Measurements from ENCODE around the gene DUSP11. TPM values are rescaled to one million over a fixed set of nuclear protein-coding genes. Genes with fewer than 3 reads are reported as not detected.
"Not testable (repeated sequence)": the region's sequence is repeated elsewhere in the genome, so short reads cannot be mapped to it uniquely, and the experiment has no call there.

DUSP11 gene
- total and polyA plus RNA-seq, 12 donors, result 7.9 to 12.9 (median 10.8) TPM

DNA sequence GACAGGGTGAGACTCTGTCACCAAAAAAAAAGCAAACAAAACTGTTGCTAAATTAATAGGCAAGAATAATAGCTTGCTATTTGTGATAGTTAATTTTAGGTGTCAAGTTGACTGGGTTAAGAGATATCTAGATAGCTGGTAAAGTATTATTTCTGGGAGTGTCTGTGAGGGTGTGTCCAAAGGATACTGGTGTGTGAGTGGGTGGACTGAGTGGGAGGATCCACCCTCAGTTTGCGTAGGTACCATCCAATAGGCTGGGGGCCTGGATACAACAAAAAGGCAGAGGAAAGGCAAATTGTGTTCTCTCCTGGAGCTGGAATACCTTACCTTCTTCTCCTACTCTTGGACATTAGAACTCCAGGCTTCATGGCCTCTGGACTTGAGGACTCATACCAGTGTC lies 15.0 kb downstream of the DUSP11 start:
- no peak overlapping the region for H3K4me3 ChIP-seq
- no peak for ATAC-seq
- intact Hi-C loops (cut with DNase I), result no loop called here
- H3K27ac ChIP-seq, result no peak overlapping the region
- 100% methylated on average over 1 of the region's 1 CpG for WGBS, 2 donors
- TF ChIP-seq, protein P1, sequence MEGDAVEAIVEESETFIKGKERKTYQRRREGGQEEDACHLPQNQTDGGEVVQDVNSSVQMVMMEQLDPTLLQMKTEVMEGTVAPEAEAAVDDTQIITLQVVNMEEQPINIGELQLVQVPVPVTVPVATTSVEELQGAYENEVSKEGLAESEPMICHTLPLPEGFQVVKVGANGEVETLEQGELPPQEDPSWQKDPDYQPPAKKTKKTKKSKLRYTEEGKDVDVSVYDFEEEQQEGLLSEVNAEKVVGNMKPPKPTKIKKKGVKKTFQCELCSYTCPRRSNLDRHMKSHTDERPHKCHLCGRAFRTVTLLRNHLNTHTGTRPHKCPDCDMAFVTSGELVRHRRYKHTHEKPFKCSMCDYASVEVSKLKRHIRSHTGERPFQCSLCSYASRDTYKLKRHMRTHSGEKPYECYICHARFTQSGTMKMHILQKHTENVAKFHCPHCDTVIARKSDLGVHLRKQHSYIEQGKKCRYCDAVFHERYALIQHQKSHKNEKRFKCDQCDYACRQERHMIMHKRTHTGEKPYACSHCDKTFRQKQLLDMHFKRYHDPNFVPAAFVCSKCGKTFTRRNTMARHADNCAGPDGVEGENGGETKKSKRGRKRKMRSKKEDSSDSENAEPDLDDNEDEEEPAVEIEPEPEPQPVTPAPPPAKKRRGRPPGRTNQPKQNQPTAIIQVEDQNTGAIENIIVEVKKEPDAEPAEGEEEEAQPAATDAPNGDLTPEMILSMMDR (IDR thresholded peaks at IDR 0.05), result no peak
- no peaks in the 10 kb centered on the region for H3K9me3 ChIP-seq
- no peak for DNase-seq
- peaks cover 0 to 100% (median 76%) of the 10 kb centered on the region in 9 donors for H3K36me3 ChIP-seq
- no peaks in the 10 kb centered on the region for H3K27me3 ChIP-seq
- H3K4me1 ChIP-seq, result peaks cover 4 to 10% (median 9%) of the 10 kb centered on the region in 9 donors

DNA sequence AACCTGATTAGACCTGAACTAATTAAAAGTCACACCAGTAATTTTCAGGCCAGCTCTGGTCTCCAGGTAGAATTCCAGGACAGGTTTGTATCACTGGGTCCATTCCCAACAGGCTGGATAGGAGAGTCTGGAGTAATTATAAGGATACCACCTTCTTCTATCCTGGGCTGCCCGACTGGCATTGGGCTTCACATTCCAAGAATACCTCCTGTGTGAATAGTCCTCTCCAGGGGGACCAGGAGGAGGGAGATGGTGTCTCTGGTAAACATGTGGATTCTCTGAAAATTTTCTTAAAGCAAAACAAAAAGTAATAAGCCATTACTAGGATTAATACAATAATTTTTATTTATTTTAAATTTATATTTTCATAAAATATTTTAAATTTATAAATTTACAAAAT lies 17.3 kb downstream of the DUSP11 start:
- TF ChIP-seq, protein P1 (IDR thresholded peaks at IDR 0.05), result no peak
- H3K36me3 ChIP-seq, result peaks cover 0 to 98% (median 58%) of the 10 kb centered on the region in 9 donors

DNA sequence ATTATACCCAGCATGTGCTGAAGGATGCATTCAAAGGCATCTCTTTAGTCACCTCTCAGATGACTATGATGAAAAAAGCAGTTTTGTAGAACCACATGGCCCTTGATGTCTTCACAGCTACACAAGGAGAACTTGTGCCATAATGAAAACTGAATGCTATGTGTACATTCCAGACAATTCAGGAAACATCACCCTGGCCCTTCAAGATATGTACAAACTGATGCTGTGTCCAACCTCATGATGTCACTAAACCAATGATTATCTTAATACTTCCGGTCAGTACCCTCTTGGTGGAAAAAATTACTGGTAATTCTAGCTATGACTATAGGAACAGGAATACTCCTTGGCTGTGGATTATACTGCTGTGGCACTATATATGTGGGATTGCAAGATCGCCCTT lies 20.0 kb downstream of the DUSP11 start:
- H3K27me3 ChIP-seq, result no peaks in the 10 kb centered on the region
- H3K4me3 ChIP-seq, result no peak overlapping the region
- H3K36me3 ChIP-seq, result peaks cover 0 to 93% (median 39%) of the 10 kb centered on the region in 9 donors
- TF ChIP-seq, protein P1 (IDR thresholded peaks at IDR 0.05), result no peak
- H3K27ac ChIP-seq, result peak overlapping the region in 4 of 10 donors; percentile 45 to 71 (median 52)
- ATAC-seq (peak in 1 of 8 donors; percentile 4), DNase-seq (no peak)
- intact Hi-C loops (cut with DNase I), result no loop called here
- H3K4me1 ChIP-seq, result peaks cover 9 to 26% (median 21%) of the 10 kb centered on the region in 9 donors
- H3K9me3 ChIP-seq, result no peaks in the 10 kb centered on the region
- 82 to 84% methylated on average over 2 of the region's 2 CpGs for WGBS, 2 donors

More for the DNA sequence above, 17.3 kb downstream of the DUSP11 start:
- intact Hi-C loops (cut with DNase I), result no loop called here
- no peaks in the 10 kb centered on the region for H3K9me3 ChIP-seq
- DNase-seq (no peak), ATAC-seq (no peak)
- no peak overlapping the region for H3K27ac ChIP-seq
- WGBS, 2 donors, result 47 to 61% methylated on average over 1 of the region's 1 CpG
- H3K27me3 ChIP-seq, result no peaks in the 10 kb centered on the region
- peaks cover 9 to 26% (median 21%) of the 10 kb centered on the region in 9 donors for H3K4me1 ChIP-seq
- H3K4me3 ChIP-seq, result no peak overlapping the region

DNA sequence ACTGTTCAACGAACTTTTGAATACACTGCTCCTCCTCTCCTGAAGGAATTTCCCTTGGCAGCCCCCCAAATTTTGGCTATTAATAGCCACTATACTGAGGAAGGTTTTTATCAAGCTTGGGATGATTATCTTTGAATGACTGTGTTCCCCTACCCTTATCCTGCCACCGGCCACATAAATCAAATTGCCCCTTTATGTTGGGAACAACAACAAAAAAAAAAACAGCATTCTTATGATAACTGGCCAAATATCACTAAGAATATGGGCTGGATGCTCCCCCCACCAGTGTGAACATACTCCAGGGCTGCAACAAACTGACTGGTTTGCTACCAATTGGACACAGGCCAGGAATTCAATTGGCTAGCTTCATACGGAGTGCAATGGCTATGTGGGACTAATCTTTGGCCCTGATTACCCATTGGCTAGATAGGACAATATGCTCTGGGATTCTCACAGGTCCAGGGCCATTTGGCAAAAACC lies 20.6 kb downstream of the DUSP11 start:
- 4 to 6% methylated on average over 3 of the region's 3 CpGs for WGBS, 2 donors
- H3K4me3 ChIP-seq, result no peak overlapping the region
- ATAC-seq, result peak; percentile 81 to 94 (median 90)
- H3K27ac ChIP-seq, result peak overlapping the region in 7 of 10 donors; percentile 4 to 71 (median 52)
- H3K36me3 ChIP-seq, result peaks cover 0 to 93% (median 38%) of the 10 kb centered on the region in 9 donors
- peak in 1 of 2 donors; percentile 81 for DNase-seq
- intact Hi-C loops (cut with DNase I), result no loop called here
- peaks cover 0 to 3% (median 0%) of the 10 kb centered on the region in 11 donors for H3K9me3 ChIP-seq
- TF ChIP-seq, protein P1 (IDR thresholded peaks at IDR 0.05), result no peak
- H3K27me3 ChIP-seq, result no peaks in the 10 kb centered on the region
- H3K4me1 ChIP-seq, result peaks cover 9 to 26% (median 21%) of the 10 kb centered on the region in 9 donors

DNA sequence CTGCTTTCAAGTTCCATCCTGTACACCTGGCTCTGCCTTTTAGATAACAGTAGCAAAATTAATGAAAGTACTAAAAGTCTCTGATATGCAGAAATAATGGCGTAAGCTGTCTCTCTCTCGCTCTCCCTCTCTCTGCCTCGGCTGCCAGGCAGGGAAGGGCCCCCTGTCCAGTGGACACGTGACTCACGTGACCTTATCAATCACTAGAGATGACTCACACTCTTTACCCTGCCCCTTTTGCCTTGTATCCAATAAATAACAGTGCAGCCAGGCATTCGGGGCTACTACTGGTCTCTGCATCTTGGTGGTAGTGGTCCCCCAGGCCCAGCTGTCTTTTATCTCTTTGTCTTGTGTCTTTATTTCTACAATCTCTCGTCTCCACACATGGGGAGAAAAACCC lies 25.6 kb downstream of the DUSP11 start:
- H3K36me3 ChIP-seq, result peaks cover 0 to 87% (median 14%) of the 10 kb centered on the region in 9 donors
- not testable (repeated sequence) for H3K27ac ChIP-seq

More for the DNA sequence above, 25.6 kb downstream of the DUSP11 start:
- 92 to 95% methylated on average over 7 of the region's 7 CpGs for WGBS, 2 donors
- H3K9me3 ChIP-seq; H3K4me3 ChIP-seq; DNase-seq; H3K4me1 ChIP-seq; ATAC-seq; H3K27me3 ChIP-seq; intact Hi-C loops (cut with DNase I): not testable (repeated sequence)
